Right lobe of liver (tissue), 4 donors: Measurements from ENCODE around the gene BCR.

Experiments
- POLR2A ChIP-seq: fragments of 450-650 bp; IDR thresholded peaks from one replicate; pipeline ENCODE4 v1.6.1; 2017; ENCODE audit warnings: antibody characterized with exemption, mild to moderate bottlenecking
- TF ChIP-seq, protein P1 (sequence below), 4 donors: fragments of 200-600 bp in 3 of 4; fragments of 450-650 bp in 1 of 4; IDR thresholded peaks; one replicate each; pipeline versions ENCODE4 v1.5.1 to v1.8.0; 2016 to 2022; ENCODE audit warnings: antibody characterized with exemption in 4 of 4, mild to moderate bottlenecking in 2 of 4
- donor health status: DM: no; HTN: no; CAD: no.
- donor health status: DM: no; HTN: no; CAD: no.
- donor health status: DM: no; HTN: yes; CAD: no.

DNA sequence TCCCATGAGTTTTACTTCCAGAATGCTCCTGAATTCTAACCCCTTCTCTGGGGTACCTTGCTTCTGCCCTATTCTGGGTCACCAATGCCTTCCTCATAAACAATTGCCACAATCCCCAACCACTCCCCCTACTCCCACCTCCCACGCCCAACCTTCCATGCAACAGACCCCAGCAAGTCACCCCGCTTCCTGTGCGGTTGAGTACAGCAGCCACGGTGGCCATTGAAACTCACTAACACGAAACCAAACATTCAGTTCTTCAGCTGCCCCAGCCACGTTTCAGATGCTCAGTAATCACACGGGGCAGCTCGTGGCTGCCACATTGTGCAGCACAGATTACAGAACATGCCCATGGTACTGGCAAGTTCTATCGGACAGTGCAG lies 3.7 kb upstream of the BCR start:
- TF ChIP-seq, protein P1, sequence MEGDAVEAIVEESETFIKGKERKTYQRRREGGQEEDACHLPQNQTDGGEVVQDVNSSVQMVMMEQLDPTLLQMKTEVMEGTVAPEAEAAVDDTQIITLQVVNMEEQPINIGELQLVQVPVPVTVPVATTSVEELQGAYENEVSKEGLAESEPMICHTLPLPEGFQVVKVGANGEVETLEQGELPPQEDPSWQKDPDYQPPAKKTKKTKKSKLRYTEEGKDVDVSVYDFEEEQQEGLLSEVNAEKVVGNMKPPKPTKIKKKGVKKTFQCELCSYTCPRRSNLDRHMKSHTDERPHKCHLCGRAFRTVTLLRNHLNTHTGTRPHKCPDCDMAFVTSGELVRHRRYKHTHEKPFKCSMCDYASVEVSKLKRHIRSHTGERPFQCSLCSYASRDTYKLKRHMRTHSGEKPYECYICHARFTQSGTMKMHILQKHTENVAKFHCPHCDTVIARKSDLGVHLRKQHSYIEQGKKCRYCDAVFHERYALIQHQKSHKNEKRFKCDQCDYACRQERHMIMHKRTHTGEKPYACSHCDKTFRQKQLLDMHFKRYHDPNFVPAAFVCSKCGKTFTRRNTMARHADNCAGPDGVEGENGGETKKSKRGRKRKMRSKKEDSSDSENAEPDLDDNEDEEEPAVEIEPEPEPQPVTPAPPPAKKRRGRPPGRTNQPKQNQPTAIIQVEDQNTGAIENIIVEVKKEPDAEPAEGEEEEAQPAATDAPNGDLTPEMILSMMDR (IDR thresholded peaks at IDR 0.05), result no peak
- no peak for TF ChIP-seq POLR2A
